ENCODE data around the gene PPP2R5A. TPM values are rescaled to one million over a fixed set of nuclear protein-coding genes. Genes with fewer than 3 reads are reported as not detected.

PPP2R5A gene
- total RNA-seq, 6 donors from 2014 or later = 71.2 to 130 (median 88.5) TPM

- Histone ChIP-seq H3K36me3 (no peaks in the 10 kb centered on the region), H3K27me3 (no peaks in the 10 kb centered on the region), H3K4me1 (peaks cover 8 to 26% (median 15%) of the 10 kb centered on the region in 4 donors), H3K4me3 (no peak overlapping the region), H3K9me3 (no peaks in the 10 kb centered on the region), H3K27ac (peak overlapping the region; percentile 66 to 87 (median 75))
- ATAC-seq (ENCODE audit: low FRiP score in 2 of 2) = peak; percentile 50 to 59
- peak in 1 of 2 donors; percentile 27 for DNase-seq
- TF ChIP-seq CTCF (IDR thresholded peaks at IDR 0.05) = no peak
- TF ChIP-seq POLR2A (IDR thresholded peaks at IDR 0.05) = peak in 1 of 4 donors; percentile 36
- TF ChIP-seq POLR2AphosphoS5 (IDR thresholded peaks at IDR 0.05) = no peak
- no peak for TF ChIP-seq EP300 (IDR thresholded peaks at IDR 0.05)
- WGBS, 2 donors = 61 to 69% methylated on average over 9 of the region's 9 CpGs
Observed at GRCh38 chr1:212255705-212256307, 29.4 kb upstream of the PPP2R5A start.

- WGBS, 2 donors = 53 to 67% methylated on average over 1 of the region's 1 CpG
- ATAC-seq (ENCODE audit: low FRiP score in 2 of 2) (peak; percentile 72), DNase-seq (peak in 1 of 2 donors; percentile 37)
- H3K4me3 ChIP-seq = no peak overlapping the region
- no peaks in the 10 kb centered on the region for H3K36me3 ChIP-seq
- no peak for TF ChIP-seq CTCF (IDR thresholded peaks at IDR 0.05)
- no peak for TF ChIP-seq POLR2A (IDR thresholded peaks at IDR 0.05)
- TF ChIP-seq EP300 (IDR thresholded peaks at IDR 0.05) = no peak
- no peak for TF ChIP-seq POLR2AphosphoS5 (IDR thresholded peaks at IDR 0.05)
- peak overlapping the region; percentile 66 to 87 (median 75) for H3K27ac ChIP-seq
- no peaks in the 10 kb centered on the region for H3K27me3 ChIP-seq
- H3K4me1 ChIP-seq = peaks cover 8 to 26% (median 15%) of the 10 kb centered on the region in 4 donors
- no peaks in the 10 kb centered on the region for H3K9me3 ChIP-seq
Observed at GRCh38 chr1:212256369-212256768, 28.8 kb upstream of the PPP2R5A start.

- 93 to 96% methylated on average over 4 of the region's 4 CpGs for WGBS, 2 donors
- peaks cover 8 to 26% (median 15%) of the 10 kb centered on the region in 4 donors for H3K4me1 ChIP-seq
- no peaks in the 10 kb centered on the region for H3K36me3 ChIP-seq
- H3K27ac ChIP-seq = peak overlapping the region in 3 of 4 donors; percentile 72 to 87 (median 78)
- ATAC-seq (ENCODE audit: low FRiP score in 2 of 2) = no peak
- H3K4me3 ChIP-seq = no peak overlapping the region
- no peak for DNase-seq
- no peaks in the 10 kb centered on the region for H3K27me3 ChIP-seq
- no peak for TF ChIP-seq CTCF (IDR thresholded peaks at IDR 0.05)
- TF ChIP-seq POLR2A (IDR thresholded peaks at IDR 0.05) = no peak
- no peak for TF ChIP-seq POLR2AphosphoS5 (IDR thresholded peaks at IDR 0.05)
- no peak for TF ChIP-seq EP300 (IDR thresholded peaks at IDR 0.05)
- no peaks in the 10 kb centered on the region for H3K9me3 ChIP-seq
Observed at GRCh38 chr1:212257157-212257556, 28.1 kb upstream of the PPP2R5A start.

- no peak overlapping the region for H3K27ac ChIP-seq
- peaks cover 7 to 23% (median 12%) of the 10 kb centered on the region in 4 donors for H3K4me1 ChIP-seq
- no peak overlapping the region for H3K4me3 ChIP-seq
- no peaks in the 10 kb centered on the region for H3K9me3 ChIP-seq
- H3K36me3 ChIP-seq = no peaks in the 10 kb centered on the region
- DNase-seq (no peak), ATAC-seq (ENCODE audit: low FRiP score in 2 of 2) (no peak)
- no peak for TF ChIP-seq CTCF (IDR thresholded peaks at IDR 0.05)
- H3K27me3 ChIP-seq = no peaks in the 10 kb centered on the region
- 87 to 92% methylated on average over 5 of the region's 5 CpGs for WGBS, 2 donors
Observed at GRCh38 chr1:212259693-212260480, 25.3 kb upstream of the PPP2R5A start.

Data from upper lobe of left lung (tissue), 6 donors.